ENCODE data around the gene TM4SF4.

The TM4SF4 gene

DNA sequence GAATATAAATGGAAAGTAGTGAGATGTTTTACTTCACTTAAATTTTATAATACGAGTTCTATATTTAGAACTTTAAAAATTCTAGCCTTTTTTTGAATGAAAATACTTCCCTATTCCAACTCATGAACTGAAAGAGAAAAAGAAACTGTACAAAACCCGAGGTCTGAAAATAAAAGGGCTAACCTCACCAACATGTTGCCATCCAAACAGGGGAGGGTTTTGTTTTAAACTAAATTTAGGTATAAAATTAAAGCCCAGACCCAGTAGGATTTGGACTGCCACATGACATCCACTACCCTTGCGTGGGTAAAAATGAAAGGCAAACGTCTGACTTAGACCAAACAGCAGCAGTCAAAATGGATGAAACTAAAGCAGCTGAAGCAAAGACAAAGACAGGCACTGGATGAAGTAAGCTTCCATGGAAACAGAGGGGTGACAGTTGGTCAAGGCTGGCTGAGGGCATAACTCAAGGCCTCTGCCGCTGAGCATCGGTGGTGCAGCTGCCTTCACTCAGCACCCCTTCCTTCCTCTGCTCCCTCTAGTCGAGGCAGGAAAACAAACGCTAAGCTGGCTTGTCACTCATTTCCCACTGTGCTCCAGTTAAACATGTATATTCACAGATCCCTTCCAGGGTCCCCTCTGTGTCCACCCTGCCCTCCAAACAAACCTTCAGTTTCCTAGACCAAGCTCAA is 58.1 kb downstream of the TM4SF4 start:
- Histone ChIP-seq H3K4me1 (ENCODE audit: insufficient read depth, poor library complexity, severe bottlenecking) (peaks cover 14% of the 10 kb centered on the region), H3K27me3 (ENCODE audit: insufficient read depth, poor library complexity, severe bottlenecking) (no peaks in the 10 kb centered on the region), H3K9me3 (ENCODE audit: severe bottlenecking) (no peaks in the 10 kb centered on the region), H3K27ac (ENCODE audit: poor library complexity, severe bottlenecking) (no peak overlapping the region), H3K36me3 (ENCODE audit: low read depth) (peaks cover 4% of the 10 kb centered on the region; the same call in 1 of the 2 replicates), H3K4me3 (ENCODE audit: severe bottlenecking) (no peak overlapping the region)
- no peak for DNase-seq (ENCODE audit: low spot score)
- TF ChIP-seq CTCF (IDR thresholded peaks at IDR 0.05; ENCODE audit: poor library complexity, severe bottlenecking): no peak
- no peak for ATAC-seq (ENCODE audit: low read depth)

DNA sequence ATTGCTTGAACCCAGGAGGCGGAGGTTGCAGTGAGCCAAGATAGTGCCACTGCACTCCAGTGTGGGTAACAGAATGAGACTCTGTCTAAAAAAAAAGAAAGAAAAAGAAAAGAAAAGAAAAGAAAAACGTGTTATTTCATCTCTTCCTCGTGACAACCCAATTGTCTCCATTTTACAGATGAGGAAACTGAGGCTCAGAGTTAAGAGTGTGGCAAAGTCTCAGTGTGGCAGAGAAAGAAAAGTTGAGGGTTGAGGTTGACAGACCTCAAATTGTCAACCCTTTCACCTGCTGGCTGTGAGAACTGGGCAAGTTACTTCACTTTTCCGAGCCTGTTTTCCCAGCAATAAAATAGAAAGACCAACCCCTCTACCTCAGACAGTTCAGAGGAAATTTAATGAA is 59.6 kb downstream of the TM4SF4 start:
- DNase-seq (ENCODE audit: low spot score) (no peak), ATAC-seq (ENCODE audit: low read depth) (no peak)
- TF ChIP-seq CTCF (IDR thresholded peaks at IDR 0.05; ENCODE audit: poor library complexity, severe bottlenecking): no peak
- no peaks in the 10 kb centered on the region for H3K27me3 ChIP-seq (ENCODE audit: insufficient read depth, poor library complexity, severe bottlenecking)
- H3K36me3 ChIP-seq (ENCODE audit: low read depth): 0 out of 2 replicates have a peak, but pooled peaks cover 3% of the 10 kb centered on the region
- H3K9me3 ChIP-seq (ENCODE audit: severe bottlenecking): no peaks in the 10 kb centered on the region
- peaks cover 12% of the 10 kb centered on the region for H3K4me1 ChIP-seq (ENCODE audit: insufficient read depth, poor library complexity, severe bottlenecking)
- no peak overlapping the region for H3K27ac ChIP-seq (ENCODE audit: poor library complexity, severe bottlenecking)
- no peak overlapping the region for H3K4me3 ChIP-seq (ENCODE audit: severe bottlenecking)

DNA sequence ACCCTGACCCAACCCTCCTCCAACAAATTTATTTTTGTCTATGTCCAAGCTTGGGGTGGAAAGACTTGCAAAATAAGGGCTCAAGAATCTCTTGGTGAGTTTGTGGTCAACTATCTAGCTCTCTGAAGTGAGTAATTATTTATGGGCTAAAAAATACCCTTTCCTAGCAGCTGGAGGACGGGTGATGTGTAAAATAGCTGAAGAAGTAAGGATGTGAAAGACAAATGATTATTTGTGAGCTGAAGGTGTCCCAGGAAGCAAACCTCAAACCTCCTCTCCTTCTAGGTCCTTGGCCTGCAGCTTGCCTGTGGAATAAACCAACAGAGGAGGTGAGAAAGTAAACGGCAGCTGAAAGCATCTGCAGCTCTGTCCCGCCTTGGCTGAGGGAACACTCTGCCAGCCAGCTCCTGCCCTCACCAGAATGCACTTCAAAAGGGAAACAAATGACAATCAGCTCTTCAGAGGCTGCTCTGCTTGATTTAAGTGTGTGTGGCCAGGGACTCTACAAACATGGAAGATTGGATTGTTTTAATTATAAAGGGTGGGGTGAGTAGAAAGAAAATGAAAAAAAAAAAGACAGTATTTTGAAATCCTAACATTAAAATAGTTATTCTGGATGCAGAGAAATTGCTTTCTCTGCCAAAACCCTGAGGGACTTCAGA is 60.3 kb downstream of the TM4SF4 start:
- Histone ChIP-seq H3K4me3 (ENCODE audit: severe bottlenecking) (no peak overlapping the region), H3K9me3 (ENCODE audit: severe bottlenecking) (no peaks in the 10 kb centered on the region), H3K27me3 (ENCODE audit: insufficient read depth, poor library complexity, severe bottlenecking) (no peaks in the 10 kb centered on the region), H3K27ac (ENCODE audit: poor library complexity, severe bottlenecking) (no peak overlapping the region), H3K36me3 (ENCODE audit: low read depth) (0 out of 2 replicates have a peak, but pooled peaks cover 3% of the 10 kb centered on the region), H3K4me1 (ENCODE audit: insufficient read depth, poor library complexity, severe bottlenecking) (peaks cover 5% of the 10 kb centered on the region)
- ATAC-seq (ENCODE audit: low read depth) (no peak), DNase-seq (ENCODE audit: low spot score) (no peak)
- no peak for TF ChIP-seq CTCF (IDR thresholded peaks at IDR 0.05; ENCODE audit: poor library complexity, severe bottlenecking)

- H3K4me3 ChIP-seq (ENCODE audit: severe bottlenecking): no peak overlapping the region
- no peaks in the 10 kb centered on the region for H3K27me3 ChIP-seq (ENCODE audit: insufficient read depth, poor library complexity, severe bottlenecking)
- no peak for TF ChIP-seq CTCF (IDR thresholded peaks at IDR 0.05; ENCODE audit: poor library complexity, severe bottlenecking)
- H3K9me3 ChIP-seq (ENCODE audit: severe bottlenecking): no peaks in the 10 kb centered on the region
- H3K36me3 ChIP-seq (ENCODE audit: low read depth): peaks cover 5% of the 10 kb centered on the region; the same call in 1 of the 2 replicates
- ATAC-seq (ENCODE audit: low read depth) (no peak), DNase-seq (ENCODE audit: low spot score) (no peak)
- no peak overlapping the region for H3K27ac ChIP-seq (ENCODE audit: poor library complexity, severe bottlenecking)
- peaks cover 9% of the 10 kb centered on the region for H3K4me1 ChIP-seq (ENCODE audit: insufficient read depth, poor library complexity, severe bottlenecking)
Measured at GRCh38 chr3:149535333-149535685, 60.8 kb downstream of the TM4SF4 start.

DNA sequence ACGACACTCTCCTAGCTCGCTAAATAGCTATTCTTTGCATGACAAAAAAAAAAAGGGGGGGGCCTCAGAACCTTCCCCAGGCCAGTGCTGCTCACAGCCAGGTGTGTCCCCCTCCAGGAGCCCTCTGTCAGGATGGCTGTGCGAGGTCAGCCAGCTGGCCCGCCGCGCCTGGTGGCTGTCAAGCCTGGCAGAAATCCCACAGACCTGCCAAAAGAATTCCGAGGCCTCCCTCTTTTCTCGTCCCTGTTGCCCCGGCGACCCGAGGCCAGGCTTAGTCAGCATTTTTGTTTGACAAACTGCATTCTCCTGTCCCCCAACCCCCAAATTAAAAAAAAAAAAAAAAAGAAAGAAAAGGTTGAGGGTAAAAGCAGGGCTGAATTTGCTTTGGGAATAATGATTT is 61.9 kb downstream of the TM4SF4 start:
- Histone ChIP-seq H3K27ac (ENCODE audit: poor library complexity, severe bottlenecking) (no peak overlapping the region), H3K9me3 (ENCODE audit: severe bottlenecking) (no peaks in the 10 kb centered on the region), H3K4me1 (ENCODE audit: insufficient read depth, poor library complexity, severe bottlenecking) (peaks cover 8% of the 10 kb centered on the region), H3K36me3 (ENCODE audit: low read depth) (peaks cover 12% of the 10 kb centered on the region; the same call in 1 of the 2 replicates), H3K27me3 (ENCODE audit: insufficient read depth, poor library complexity, severe bottlenecking) (no peaks in the 10 kb centered on the region), H3K4me3 (ENCODE audit: severe bottlenecking) (no peak overlapping the region)
- ATAC-seq (ENCODE audit: low read depth): no peak
- DNase-seq (ENCODE audit: low spot score): no peak
- no peak for TF ChIP-seq CTCF (IDR thresholded peaks at IDR 0.05; ENCODE audit: poor library complexity, severe bottlenecking)

Data from RWPE2 (cell line).